Measurements from ENCODE around the gene RNF8. TPM values are rescaled to one million over a fixed set of nuclear protein-coding genes. Genes with fewer than 3 reads are reported as not detected.

Gene RNF8
- polyA plus RNA-seq, 3 donors: 4.2 to 4.9 (median 4.7) TPM

DNA sequence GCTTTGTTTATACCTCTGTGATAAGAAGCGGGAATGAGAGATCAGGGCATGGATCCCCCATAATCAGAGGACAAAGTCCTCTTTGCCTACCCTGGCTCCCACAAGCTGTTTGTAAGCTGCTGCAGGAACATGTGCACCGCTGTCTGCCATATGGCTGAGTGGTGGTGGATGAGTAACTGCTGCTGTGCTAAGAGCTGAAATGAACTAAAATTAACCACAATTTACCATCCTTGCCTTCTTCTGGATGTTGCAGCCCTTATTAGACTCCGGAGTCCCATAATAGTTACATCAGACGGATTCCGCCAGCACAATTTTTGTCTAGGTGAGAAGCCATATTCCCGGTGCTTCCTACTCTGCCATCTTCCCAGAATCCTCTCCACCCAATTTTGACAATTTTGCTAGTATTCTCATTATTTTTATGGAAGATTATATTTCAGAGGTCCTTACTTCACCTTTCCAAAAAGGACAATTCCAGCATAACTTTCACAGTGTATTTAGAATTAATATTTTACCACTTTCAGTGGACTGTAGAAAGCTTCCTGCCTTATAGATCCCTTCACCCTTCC lies 73.2 kb downstream of the RNF8 start:
- Mint-ChIP-seq H3K9me3 (peaks cover 0 to 2% (median 0%) of the 10 kb centered on the region in 7 donors), H3K27ac (no peak overlapping the region), H3K36me3 (no peaks in the 10 kb centered on the region), H3K27me3 (ENCODE audit: low read depth in 3 of 3) (peaks cover 10 to 18% (median 12%) of the 10 kb centered on the region in 3 donors), H3K4me3 (no peak overlapping the region), H3K4me1 (no peaks in the 10 kb centered on the region)
- H3K27ac ChIP-seq (ENCODE audit: low read depth in 1 of 2, low read length in 2 of 2): no peak overlapping the region
- H3K9ac ChIP-seq (ENCODE audit: insufficient read depth, low read length, poor library complexity, severe bottlenecking): no peak overlapping the region
- H4K20me1 ChIP-seq (ENCODE audit: insufficient read depth, low read length): no peaks in the 10 kb centered on the region
- H3K27me3 ChIP-seq (ENCODE audit: control insufficient read depth in 2 of 2, insufficient read depth in 2 of 2, low read length in 2 of 2): peaks cover 0 to 11% of the 10 kb centered on the region in 2 donors
- no peak for DNase-seq
- TF ChIP-seq, protein P1, sequence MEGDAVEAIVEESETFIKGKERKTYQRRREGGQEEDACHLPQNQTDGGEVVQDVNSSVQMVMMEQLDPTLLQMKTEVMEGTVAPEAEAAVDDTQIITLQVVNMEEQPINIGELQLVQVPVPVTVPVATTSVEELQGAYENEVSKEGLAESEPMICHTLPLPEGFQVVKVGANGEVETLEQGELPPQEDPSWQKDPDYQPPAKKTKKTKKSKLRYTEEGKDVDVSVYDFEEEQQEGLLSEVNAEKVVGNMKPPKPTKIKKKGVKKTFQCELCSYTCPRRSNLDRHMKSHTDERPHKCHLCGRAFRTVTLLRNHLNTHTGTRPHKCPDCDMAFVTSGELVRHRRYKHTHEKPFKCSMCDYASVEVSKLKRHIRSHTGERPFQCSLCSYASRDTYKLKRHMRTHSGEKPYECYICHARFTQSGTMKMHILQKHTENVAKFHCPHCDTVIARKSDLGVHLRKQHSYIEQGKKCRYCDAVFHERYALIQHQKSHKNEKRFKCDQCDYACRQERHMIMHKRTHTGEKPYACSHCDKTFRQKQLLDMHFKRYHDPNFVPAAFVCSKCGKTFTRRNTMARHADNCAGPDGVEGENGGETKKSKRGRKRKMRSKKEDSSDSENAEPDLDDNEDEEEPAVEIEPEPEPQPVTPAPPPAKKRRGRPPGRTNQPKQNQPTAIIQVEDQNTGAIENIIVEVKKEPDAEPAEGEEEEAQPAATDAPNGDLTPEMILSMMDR (IDR thresholded peaks at IDR 0.05): no peak
- H3K36me3 ChIP-seq (replicated peaks in 1 of 2; ENCODE audit: control insufficient read depth in 1 of 2, insufficient read depth in 2 of 2, low read length in 2 of 2): no peaks in the 10 kb centered on the region
- no peaks in the 10 kb centered on the region for H3K4me1 ChIP-seq (ENCODE audit: control insufficient read depth in 1 of 2, insufficient read depth in 2 of 2, low read length in 2 of 2)
- H3K9me3 ChIP-seq (replicated peaks in 1 of 2; ENCODE audit: control insufficient read depth in 1 of 2, insufficient read depth in 1 of 2, low read length in 2 of 2): no peaks in the 10 kb centered on the region
- H3K4me2 ChIP-seq (replicated peaks; ENCODE audit: extremely low read depth, low read length, poor library complexity, severe bottlenecking): no peak overlapping the region
- H2AFZ ChIP-seq (ENCODE audit: insufficient read depth, low read depth, low read length, poor library complexity, severe bottlenecking): no peak overlapping the region
- H3K79me2 ChIP-seq (ENCODE audit: insufficient read depth, low read length): no peaks in the 10 kb centered on the region
- no CpG with 5 or more reads among the region's 6 CpGs for WGBS (ENCODE audit: insufficient coverage)
- intact Hi-C loops (cut with micrococcal nuclease): no loop called here
- no peak overlapping the region for H3K4me3 ChIP-seq (replicated peaks in 1 of 3; ENCODE audit: low read depth in 2 of 3, low read length in 3 of 3)

DNA sequence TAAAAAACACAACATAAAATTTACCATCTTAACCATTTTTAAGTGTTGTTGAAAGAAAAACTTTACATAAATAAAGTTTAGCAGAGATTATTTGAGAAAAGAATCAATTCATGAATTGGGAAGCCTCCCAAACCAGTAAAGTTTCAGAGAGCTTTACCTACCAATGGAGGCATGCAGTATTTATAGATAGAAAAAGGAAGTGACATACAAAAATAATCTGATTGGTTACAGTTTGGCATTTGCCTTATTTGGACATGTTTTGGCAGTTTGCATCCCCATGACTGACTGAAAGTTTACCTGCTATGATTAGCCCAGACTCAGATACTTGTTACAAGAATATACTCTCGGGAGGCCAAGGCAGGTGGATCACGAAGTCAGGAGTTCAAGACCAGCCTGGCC lies 75.6 kb downstream of the RNF8 start:
- Histone ChIP-seq H2AFZ (ENCODE audit: insufficient read depth, low read depth, low read length, poor library complexity, severe bottlenecking) (no peak overlapping the region), H3K9me3 (replicated peaks in 1 of 2; ENCODE audit: control insufficient read depth in 1 of 2, insufficient read depth in 1 of 2, low read length in 2 of 2) (no peaks in the 10 kb centered on the region), H3K27ac (ENCODE audit: low read depth in 1 of 2, low read length in 2 of 2) (no peak overlapping the region), H3K4me3 (replicated peaks in 1 of 3; ENCODE audit: low read depth in 2 of 3, low read length in 3 of 3) (no peak overlapping the region), H3K79me2 (ENCODE audit: insufficient read depth, low read length) (peaks cover 12% of the 10 kb centered on the region), H3K36me3 (replicated peaks in 1 of 2; ENCODE audit: control insufficient read depth in 1 of 2, insufficient read depth in 2 of 2, low read length in 2 of 2) (no peaks in the 10 kb centered on the region), H4K20me1 (ENCODE audit: insufficient read depth, low read length) (no peaks in the 10 kb centered on the region), H3K4me2 (replicated peaks; ENCODE audit: extremely low read depth, low read length, poor library complexity, severe bottlenecking) (no peak overlapping the region), H3K9ac (ENCODE audit: insufficient read depth, low read length, poor library complexity, severe bottlenecking) (no peak overlapping the region), H3K27me3 (ENCODE audit: control insufficient read depth in 2 of 2, insufficient read depth in 2 of 2, low read length in 2 of 2) (peaks cover 0 to 11% of the 10 kb centered on the region in 2 donors), H3K4me1 (ENCODE audit: control insufficient read depth in 1 of 2, insufficient read depth in 2 of 2, low read length in 2 of 2) (peaks cover 14% of the 10 kb centered on the region in 2 donors)
- Mint-ChIP-seq H3K27ac (peak overlapping the region in 1 of 7 donors; percentile 27), H3K27me3 (ENCODE audit: low read depth in 3 of 3) (peaks cover 10 to 18% (median 12%) of the 10 kb centered on the region in 3 donors), H3K4me3 (no peak overlapping the region), H3K9me3 (peaks cover 0 to 2% (median 0%) of the 10 kb centered on the region in 7 donors), H3K36me3 (no peaks in the 10 kb centered on the region), H3K4me1 (peaks cover 15% of the 10 kb centered on the region)
- DNase-seq: no peak
- TF ChIP-seq, protein P1 (IDR thresholded peaks at IDR 0.05): no peak
- no CpG with 5 or more reads among the region's 2 CpGs for WGBS (ENCODE audit: insufficient coverage)
- intact Hi-C loops (cut with micrococcal nuclease): no loop called here

Data from CD14-positive monocyte (primary cell).